NT2/D1 (cell line): ENCODE measurements around the gene MRPL58.
"Not testable (repeated sequence)": the region's sequence is repeated elsewhere in the genome, so short reads cannot be mapped to it uniquely, and the experiment has no call there.

Experiments
- SUZ12 ChIP-seq: IDR thresholded peaks from 2 replicates; pipeline ENCODE4 v1.6.1; 2011; ENCODE audit not compliant: insufficient read length, insufficient read depth; ENCODE audit errors: extremely low read depth
- YY1 ChIP-seq: IDR thresholded peaks from 2 replicates; pipeline ENCODE4 v1.6.1; 2011; ENCODE audit not compliant: insufficient read length, insufficient read depth

GRCh38 chr17:75006084-75006483 is 6.4 kb upstream of the MRPL58 start:
- TF ChIP-seq SUZ12, YY1: not testable (repeated sequence)
